Esophagus squamous epithelium (tissue), 5 donors: ENCODE measurements around the gene BAHD1. TPM values are rescaled to one million over a fixed set of nuclear protein-coding genes. Genes with fewer than 3 reads are reported as not detected.

Experiments used
- DNase-seq: peaks from one replicate; lab custom pipeline; 2025; lab: John Stamatoyannopoulos, UW
- H3K27ac ChIP-seq, 4 donors: fragments of 200-600 bp; sonication (generic); one replicate each; pipeline ENCODE4 v1.5.1; 2016 to 2019; ENCODE audit warnings: mild to moderate bottlenecking in 1 of 4
- H3K27me3 ChIP-seq, 4 donors: fragments of 200-600 bp; sonication (generic); 1 replicate in 3 of 4; 2 replicates in 1 of 4; pipeline versions ENCODE4 v1.5.1 to v1.6.0; 2017 to 2021; ENCODE audit warnings: antibody characterized with exemption in 1 of 4
- H3K36me3 ChIP-seq, 3 donors: fragments of 200-600 bp; sonication (generic); one replicate each; pipeline ENCODE4 v1.5.1; 2016 to 2019
- H3K4me1 ChIP-seq, 3 donors: fragments of 200-600 bp; sonication (generic); one replicate each; pipeline ENCODE4 v1.5.1; 2017 to 2019
- H3K4me3 ChIP-seq, 4 donors: fragments of 200-600 bp; sonication (generic); 1 replicate in 3 of 4; 2 replicates in 1 of 4; pipeline ENCODE4 v1.5.1; 2016 to 2019; ENCODE audit warnings: mild to moderate bottlenecking in 2 of 4, moderate library complexity in 1 of 4
- H3K9me3 ChIP-seq, 3 donors: fragments of 200-600 bp; sonication (generic); one replicate each; pipeline ENCODE4 v1.5.1; 2016 to 2019
- CTCF ChIP-seq, 6 experiments: fragments of 450-650 bp in 4 of 6; fragments of 200-600 bp in 2 of 6; sonication (generic) in 2 of 6; IDR thresholded peaks; one replicate each; pipeline ENCODE4 v1.5.1; 2016 to 2019; ENCODE audit warnings: antibody characterized with exemption in 6 of 6, mild to moderate bottlenecking in 4 of 6, moderate library complexity in 4 of 6
- POLR2A ChIP-seq, 4 donors: fragments of 450-650 bp; IDR thresholded peaks; one replicate each; pipeline ENCODE4 v1.6.1; 2017; ENCODE audit warnings: antibody characterized with exemption in 4 of 4, mild to moderate bottlenecking in 4 of 4, moderate library complexity in 3 of 4
- WGBS, 2 donors: methylation state at CpG; one replicate each; pipeline ENCODE4 v1.1.5; 2018; 5-methylcytosine and 5-hydroxymethylcytosine counted together
- intact Hi-C: fragments of 100-400 bp; cut with DNase I; formaldehyde crosslinking; loops from one replicate; pipeline ENCODE4 v1.15.0; 2022
- total RNA-seq, 4 donors: library from RNA; depleted of rRNA; stranded (reverse); fragments of >200 nt; gene quantifications; one replicate each; pipeline ENCODE4 v1.1.0, GENCODE V29; 2016
- donor health status: DM: yes; HTN: yes; CAD: no.

Gene BAHD1
- total RNA-seq, 4 donors from 2014 or later: 6.0 to 13.1 (median 9.8) TPM

GRCh38 chr15:40439461-40439959 is 1.2 kb upstream of the BAHD1 start:
- H3K9me3 ChIP-seq: no peaks in the 10 kb centered on the region
- peak overlapping the region; percentile 74 to 96 (median 94) for H3K4me3 ChIP-seq
- H3K4me1 ChIP-seq: peaks cover 28 to 81% (median 36%) of the 10 kb centered on the region in 3 donors
- TF ChIP-seq CTCF (IDR thresholded peaks at IDR 0.05): no peak
- no peak for TF ChIP-seq POLR2A (IDR thresholded peaks at IDR 0.05)
- intact Hi-C loops: no loop called here
- no peak for DNase-seq
- H3K36me3 ChIP-seq: no peaks in the 10 kb centered on the region
- 11 to 13% methylated on average over 3 to 6 of the region's 15 CpGs for WGBS, 2 donors
- peak overlapping the region in 1 of 4 donors; percentile 51 for H3K27ac ChIP-seq
- peaks cover 0 to 53% (median 5%) of the 10 kb centered on the region in 4 donors for H3K27me3 ChIP-seq

- Histone ChIP-seq H3K36me3 (no peaks in the 10 kb centered on the region), H3K4me1 (peaks cover 28 to 87% (median 36%) of the 10 kb centered on the region in 3 donors), H3K27me3 (peaks cover 0 to 47% (median 5%) of the 10 kb centered on the region in 4 donors), H3K27ac (peak overlapping the region; percentile 51 to 88 (median 82)), H3K4me3 (peak overlapping the region; percentile 74 to 96 (median 94)), H3K9me3 (no peaks in the 10 kb centered on the region)
- intact Hi-C loops: no loop called here
- WGBS, 2 donors: 0% methylated on average over 12 to 15 of the region's 35 CpGs
- DNase-seq: no peak
- TF ChIP-seq CTCF (IDR thresholded peaks at IDR 0.05) (no peak), POLR2A (IDR thresholded peaks at IDR 0.05) (no peak)
Measured at GRCh38 chr15:40439960-40440742, 602 bp upstream of the BAHD1 start.

DNA sequence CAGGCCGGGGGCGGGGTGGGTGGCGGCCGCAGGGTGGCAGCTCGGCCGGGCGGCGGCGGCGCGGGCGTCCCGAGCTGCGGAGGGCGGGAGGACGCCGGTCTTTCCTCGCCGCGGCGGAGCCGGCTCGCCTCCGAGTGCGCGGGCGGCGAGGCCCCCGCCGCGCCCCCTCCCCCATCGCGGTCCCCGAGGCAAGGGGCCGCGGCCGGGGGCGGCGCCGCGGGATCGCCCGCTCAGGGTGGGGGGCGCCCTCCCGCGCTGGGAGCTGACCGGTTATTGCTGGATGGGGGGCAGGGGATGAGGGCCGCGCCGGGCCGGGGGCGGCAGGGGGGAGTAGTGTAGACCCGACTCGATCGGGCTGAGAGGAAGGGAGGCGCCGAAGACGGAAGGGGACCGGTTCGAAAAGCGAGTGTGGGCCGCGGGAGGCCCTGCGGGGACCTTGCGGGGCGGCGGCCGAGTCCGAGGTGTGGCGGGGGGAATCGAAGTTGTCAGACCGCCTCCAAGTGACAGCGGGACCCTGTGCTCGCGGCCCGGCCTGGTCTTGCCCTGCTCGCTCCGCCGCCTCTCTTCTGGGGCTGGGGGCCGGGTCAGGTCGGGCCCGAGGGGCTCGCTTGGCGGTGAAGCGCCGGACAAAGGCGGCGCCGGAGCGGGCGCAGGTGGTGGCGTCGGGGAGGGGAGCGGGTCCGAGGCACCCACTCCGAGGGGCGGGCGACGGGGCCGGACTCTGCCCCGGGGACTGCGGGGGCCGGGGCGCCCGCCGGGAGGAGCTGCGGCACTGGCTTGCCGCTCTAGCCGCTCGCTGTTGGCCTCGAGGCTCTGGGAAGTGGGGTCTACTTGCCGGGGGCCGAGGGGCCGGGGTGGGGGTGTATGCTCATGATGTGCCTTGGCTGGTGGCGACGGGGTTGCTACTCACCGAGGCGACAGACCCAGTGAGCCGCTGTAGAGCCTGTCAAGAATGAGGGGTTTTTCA is 1.1 kb downstream of the BAHD1 start:
- H3K9me3 ChIP-seq: no peaks in the 10 kb centered on the region
- H3K4me3 ChIP-seq: peak overlapping the region; percentile 74 to 96 (median 94)
- TF ChIP-seq CTCF (IDR thresholded peaks at IDR 0.05) (peak in 1 of 6 experiments; percentile 9), POLR2A (IDR thresholded peaks at IDR 0.05) (no peak)
- peak overlapping the region; percentile 53 to 88 (median 82) for H3K27ac ChIP-seq
- intact Hi-C loops: no loop called here
- whole genome bisulfite sequencing, 2 donors: 0 to 2% methylated on average over 19 to 21 of the region's 119 CpGs
- H3K36me3 ChIP-seq: no peaks in the 10 kb centered on the region
- H3K27me3 ChIP-seq: peaks cover 0 to 30% (median 4%) of the 10 kb centered on the region in 4 donors
- H3K4me1 ChIP-seq: peaks cover 15 to 84% (median 35%) of the 10 kb centered on the region in 3 donors
- DNase-seq: no peak

GRCh38 chr15:40443255-40443654 is 2.5 kb downstream of the BAHD1 start:
- no peak for DNase-seq
- intact Hi-C loops: no loop called here
- 83 to 84% methylated on average over 4 of the region's 4 CpGs for WGBS, 2 donors
- peaks cover 0 to 16% (median 0%) of the 10 kb centered on the region in 4 donors for H3K27me3 ChIP-seq
- no peak overlapping the region for H3K4me3 ChIP-seq
- TF ChIP-seq CTCF (IDR thresholded peaks at IDR 0.05) (no peak), POLR2A (IDR thresholded peaks at IDR 0.05) (no peak)
- peaks cover 13 to 70% (median 32%) of the 10 kb centered on the region in 3 donors for H3K4me1 ChIP-seq
- no peaks in the 10 kb centered on the region for H3K36me3 ChIP-seq
- H3K27ac ChIP-seq: no peak overlapping the region
- no peaks in the 10 kb centered on the region for H3K9me3 ChIP-seq
